GM12878 (cell line): ENCODE results near the gene SLC35E4. TPM values are rescaled to one million over a fixed set of nuclear protein-coding genes. Genes with fewer than 3 reads are reported as not detected.

ENCODE experiments used
- ATAC-seq: fragments of 200-7000 bp; cut with Tn5 transposase; 3 replicates; pipeline ENCODE4 v1.9.1; 2020; ENCODE audit warnings: mild to moderate bottlenecking, moderate library complexity
- BruUV-seq: library from RNA; stranded (reverse); fragments of 400-500 nt; replicated peaks from 2 replicates; lab custom pipeline; 2021; lab: Mats Ljungman, UMichigan
- CTCF ChIA-PET: fragments of 300-600 bp; sonication (Branson Sonifier 250); formaldehyde crosslinking; extraction: SDS; loops from one replicate; lab custom pipeline; 2021; ENCODE audit warnings: inconsistent platforms; lab: Yijun Ruan, JAX
- POLR2A ChIA-PET: fragments of 350-600 bp; formaldehyde crosslinking; extraction: SDS; loops from one replicate; lab custom pipeline; 2021; ENCODE audit warnings: inconsistent platforms; lab: Charles Lee
- RAD21 ChIA-PET: fragments of 300-600 bp; sonication (Branson Sonifier 250); formaldehyde crosslinking; loops from one replicate; lab custom pipeline; 2023; ENCODE audit warnings: antibody characterized with exemption; ENCODE audit not compliant: unreplicated experiment; lab: Charles Lee
- SMC1A ChIA-PET: fragments of 300-600 bp; sonication (Branson Sonifier 250); formaldehyde crosslinking; loops from one replicate; lab custom pipeline; 2023; ENCODE audit not compliant: unreplicated experiment, uncharacterized antibody; lab: Charles Lee
- DNase-seq: peaks from one replicate; pipeline ENCODE4 v3.0.0-alpha.2; 2011; ENCODE audit warnings: low read depth, low spot score
- FAIRE-seq: peaks from 3 replicates; lab custom pipeline; 2011; peaks lifted over from hg19 to GRCh38; lab: Jason Lieb, UNC
- H2AFZ ChIP-seq: 2 replicates; pipeline ENCODE4 v1.6.0; 2011; ENCODE audit warnings: low read depth, low read length, control low read depth; ENCODE audit not compliant: control insufficient read depth
- H3K27ac ChIP-seq: 2 replicates; pipeline ENCODE4 v1.5.1; 2011; ENCODE audit warnings: control low read depth; ENCODE audit not compliant: control insufficient read depth, insufficient read depth
- H3K27me3 ChIP-seq, 2 experiments: replicated peaks in 1 of 2; 2 replicates each; pipeline versions ENCODE4 v1.6.0 to v1.6.1; 2011; ENCODE audit warnings: low read length in 1 of 2; ENCODE audit not compliant: control insufficient read depth in 2 of 2, insufficient read depth in 2 of 2
- H3K36me3 ChIP-seq, 2 experiments: 2 replicates each; pipeline ENCODE4 v1.5.1; 2011; ENCODE audit warnings: low read length in 1 of 2; ENCODE audit not compliant: control insufficient read depth in 2 of 2, insufficient read depth in 2 of 2
- H3K4me1 ChIP-seq: 2 replicates; pipeline ENCODE4 v1.6.1; 2011; ENCODE audit warnings: mild to moderate bottlenecking, low read length, moderate library complexity, mixed read lengths; ENCODE audit not compliant: control insufficient read depth, insufficient read depth
- H3K4me2 ChIP-seq: 2 replicates; pipeline ENCODE4 v1.6.0; 2011; ENCODE audit warnings: control low read depth; ENCODE audit not compliant: control insufficient read depth, insufficient read depth
- H3K4me3 ChIP-seq: fragments of 200-600 bp; sonication (generic); 2 replicates; pipeline ENCODE4 v1.5.1; 2016
- H3K79me2 ChIP-seq: 2 replicates; pipeline ENCODE4 v1.6.0; 2011; ENCODE audit warnings: low read length; ENCODE audit not compliant: control insufficient read depth, insufficient read depth
- H3K9ac ChIP-seq: 2 replicates; pipeline ENCODE4 v1.8.0; 2011; ENCODE audit warnings: low read length, control low read depth, mixed read lengths; ENCODE audit not compliant: control insufficient read depth, insufficient read depth
- H3K9me3 ChIP-seq: replicated peaks from 3 replicates; pipeline ENCODE4 v1.5.1; 2011; ENCODE audit warnings: mild to moderate bottlenecking, low read length; ENCODE audit not compliant: control insufficient read depth, insufficient read depth
- H4K20me1 ChIP-seq: 2 replicates; pipeline ENCODE4 v1.6.0; 2011; ENCODE audit not compliant: control insufficient read depth, insufficient read depth
- E2F8 ChIP-seq: fragments of 450-650 bp; IDR thresholded peaks from 2 replicates; pipeline ENCODE4 v1.6.1; 2018; ENCODE audit warnings: mild to moderate bottlenecking, low read depth, moderate library complexity; ENCODE audit not compliant: partially characterized antibody
- ETV6 ChIP-seq, 2 experiments: fragments of 450-650 bp in 1 of 2; IDR thresholded peaks in 1 of 2; conservative IDR thresholded peaks in 1 of 2; 2 replicates each; pipeline ENCODE4 v1.6.1; 2014; ENCODE audit warnings: antibody characterized with exemption in 1 of 2, borderline replicate concordance in 1 of 2, low read depth in 1 of 2, mild to moderate bottlenecking in 1 of 2, moderate library complexity in 1 of 2
- IRF4 ChIP-seq: IDR thresholded peaks from 2 replicates; pipeline ENCODE4 v1.6.1; 2011; ENCODE audit warnings: low read depth, low read length
- LARP7 ChIP-seq: fragments of 450-650 bp; IDR thresholded peaks from 2 replicates; pipeline ENCODE4 v1.6.1; 2017; ENCODE audit warnings: mild to moderate bottlenecking
- NFYB ChIP-seq: IDR thresholded peaks from 2 replicates; pipeline ENCODE4 v1.6.1; 2011; ENCODE audit warnings: low read depth, mild to moderate bottlenecking, low read length, improper control_type of control experiment, moderate library complexity; ENCODE audit not compliant: insufficient read depth
- NR2F1 ChIP-seq: fragments of 450-650 bp; conservative IDR thresholded peaks from 2 replicates; pipeline ENCODE4 v1.6.1; 2017; ENCODE audit warnings: mild to moderate bottlenecking
- PKNOX1 ChIP-seq: fragments of 450-650 bp; IDR thresholded peaks from 2 replicates; pipeline ENCODE4 v1.6.1; 2016; ENCODE audit warnings: mild to moderate bottlenecking
- REST ChIP-seq: IDR thresholded peaks from 2 replicates; pipeline ENCODE4 v1.6.1; 2012; ENCODE audit warnings: mild to moderate bottlenecking, low read depth, low read length
- SMAD1 ChIP-seq: fragments of 450-650 bp; IDR thresholded peaks from 2 replicates; pipeline ENCODE4 v1.6.1; 2018; ENCODE audit warnings: mild to moderate bottlenecking, low read depth; ENCODE audit not compliant: partially characterized antibody
- USF2 ChIP-seq: IDR thresholded peaks from 2 replicates; pipeline ENCODE4 v1.6.1; 2011; ENCODE audit warnings: low read depth, low read length, improper control_type of control experiment, borderline replicate concordance
- WGBS: methylation state at CpG from one replicate; pipeline ENCODE4 v1.1.6; 2016; ENCODE audit warnings: low lambda C conversion rate; ENCODE audit not compliant: insufficient replicate concordance, insufficient coverage; ENCODE audit errors: missing lambda C conversion rate; 5-methylcytosine and 5-hydroxymethylcytosine counted together
- in situ Hi-C: fragments of 300-500 bp; cut with MboI; formaldehyde crosslinking; loops from 9 replicates; pipeline ENCODE4 v1.14.3; 2018; ENCODE audit warnings: mixed read lengths
- intact Hi-C: fragments of 100-400 bp; cut with micrococcal nuclease; formaldehyde crosslinking; loops from one replicate; pipeline ENCODE4 v1.14.2; 2022; ENCODE audit not compliant: unreplicated experiment
- polyA plus RNA-seq, 11 experiments: library from polyadenylated mRNA; depleted of rRNA in 4 of 11; unstranded in 6 of 11; stranded (reverse) in 5 of 11; fragments of >200 nt; fragmentation: Nextera tagmentation in 4 of 11; fragmentation: Illumina TruSeq in 1 of 11; extraction: Ambion mirVana in 4 of 11; extraction: Trizol in 1 of 11; gene quantifications; 1 replicate in 1 of 11; 2 replicates in 10 of 11; pipeline versions ENCODE4 v1.2.1 to v1.2.3, GENCODE V29; 2011 to 2016; ENCODE audit warnings: inconsistent platforms in 2 of 11, missing spikeins in 2 of 11, low read depth in 1 of 11
- total RNA-seq, 4 experiments: library from RNA; depleted of rRNA in 3 of 4; stranded (reverse); fragments of >200 nt in 3 of 4; fragmentation: Illumina TruSeq in 1 of 4; extraction: Trizol in 1 of 4; gene quantifications; 2 replicates each; pipeline versions ENCODE4 v1.2.1 to v1.2.3, GENCODE V29; 2013 to 2021

SLC35E4 gene
- total and polyA plus RNA-seq, 10 of the 15 experiments (the other 5 are each of a cell fraction or from before 2014, with no cell fraction given), result 0.16 to 5.3 (median 2.9) TPM; not detected in 1

GRCh38 chr22:30694640-30695350 is 59.2 kb downstream of the SLC35E4 start, which contains the start of gene OSBP2 (continued):
- TF ChIP-seq NFYB (no peak), REST (no peak), NR2F1 (peak; percentile 74), PKNOX1 (no peak), LARP7 (peak; percentile 48; the same call in 1 of the 2 replicates)
- TF ChIP-seq, all 136 proteins: peak for 7

- no peak overlapping the region for H2AFZ ChIP-seq
- no peaks in the 10 kb centered on the region for H3K79me2 ChIP-seq
- TF ChIP-seq SMAD1 (no peak), ETV6 (conservative IDR thresholded peaks at IDR 0.05 in 1 of 2, IDR thresholded peaks at IDR 0.05 in 1 of 2; ENCODE audit: borderline replicate concordance in 1 of 2, low read depth in 1 of 2) (no peak), IRF4 (no peak), USF2 (no peak), E2F8 (no peak)
- POLR2A ChIA-PET, result no interaction called here
- RAD21 ChIA-PET, result interaction anchor here (1.2 kb wide), 1 partner anchor 61 kb away, joined by 4 read pairs; no protein-coding TSS in a partner anchor
- no peak for ATAC-seq
- no peak overlapping the region for H3K27ac ChIP-seq
- peak overlapping the region; percentile 85 for H3K4me2 ChIP-seq
- WGBS, result 84% methylated on average over 15 of the region's 15 CpGs
- SMC1A ChIA-PET, result interaction anchor here (1.2 to 1.5 kb wide), 3 partner anchors 9 to 61 kb away, joined by 3 to 8 read pairs (median 6); no protein-coding TSS in a partner anchor
- DNase-seq, result no peak
- no peaks in the 10 kb centered on the region for H4K20me1 ChIP-seq
- H3K9me3 ChIP-seq, result no peaks in the 10 kb centered on the region
- H3K27me3 ChIP-seq, result no peaks in the 10 kb centered on the region; a peak in 1 of 4 replicates
- H3K9ac ChIP-seq, result no peak overlapping the region; the same call in 1 of the 2 replicates
- intact Hi-C loops (no loop called here), in situ Hi-C loops (no loop called here)
- 0 out of 2 replicates have a peak overlapping the region, but pooled peaks have one; percentile 47 for H3K4me3 ChIP-seq
- BruUV-seq, result no TSS peak
- FAIRE-seq, result no peak
- CTCF ChIA-PET, result interaction anchor here (1.2 to 2.0 kb wide), 2 partner anchors 35 to 60 kb away, joined by 3 to 7 read pairs; no protein-coding TSS in a partner anchor
- H3K4me1 ChIP-seq, result no peaks in the 10 kb centered on the region; the same call in 1 of the 2 replicates
- H3K36me3 ChIP-seq, result no peaks in the 10 kb centered on the region
These were observed 59.8 kb downstream of the SLC35E4 start for GRCh38 chr22:30695351-30695851.
